H1 (cell line): ENCODE results near the gene MYO7B.

Experiments
- ASH2L ChIP-seq: fragments of 200-600, 300-600 bp; sonication (generic); IDR thresholded peaks from one replicate; pipeline ENCODE4 v1.7.1; 2017; ENCODE audit warnings: low read length
- CEBPB ChIP-seq: IDR thresholded peaks from 2 replicates; pipeline ENCODE4 v1.6.1; 2012; ENCODE audit warnings: low read depth, low read length
- CTCF ChIP-seq, 3 experiments: IDR thresholded peaks; 1 replicate in 2 of 3; 2 replicates in 1 of 3; pipeline versions ENCODE4 v1.5.1 to v1.6.1; 2011; ENCODE audit warnings: low read length in 3 of 3, mild to moderate bottlenecking in 3 of 3, inconsistent platforms in 2 of 3, low read depth in 1 of 3, moderate library complexity in 1 of 3; ENCODE audit not compliant: insufficient read depth in 1 of 3; ENCODE audit errors: control extremely low read depth in 1 of 3
- POLR2A ChIP-seq, 2 experiments: IDR thresholded peaks; 1 replicate in 1 of 2; 2 replicates in 1 of 2; pipeline ENCODE4 v1.6.1; 2011; ENCODE audit warnings: low read depth in 2 of 2, low read length in 2 of 2, mild to moderate bottlenecking in 2 of 2; ENCODE audit errors: control extremely low read depth in 1 of 2
- POU5F1 ChIP-seq: IDR thresholded peaks from 2 replicates; pipeline ENCODE4 v1.6.1; 2011; ENCODE audit warnings: low read depth, mild to moderate bottlenecking, low read length, moderate library complexity
- RAD21 ChIP-seq, 2 experiments: IDR thresholded peaks in 1 of 2; conservative IDR thresholded peaks in 1 of 2; 2 replicates each; pipeline ENCODE4 v1.6.1; 2011; ENCODE audit warnings: low read depth in 2 of 2, low read length in 2 of 2, improper control_type of control experiment in 1 of 2, inconsistent platforms in 1 of 2, mild to moderate bottlenecking in 1 of 2, moderate library complexity in 1 of 2
- TBP ChIP-seq: IDR thresholded peaks from 2 replicates; pipeline ENCODE4 v1.6.1; 2011; ENCODE audit warnings: low read depth, low read length, improper control_type of control experiment
- USF2 ChIP-seq: IDR thresholded peaks from 2 replicates; pipeline ENCODE4 v1.6.1; 2011; ENCODE audit warnings: low read length, improper control_type of control experiment

GRCh38 chr2:127580167-127581049 lies 44.9 kb downstream of the MYO7B start:
- TF ChIP-seq POLR2A (IDR thresholded peaks at IDR 0.05; ENCODE audit: control extremely low read depth in 1 of 2, low read depth in 2 of 2, low read length in 2 of 2) (no peak), ASH2L (no peak), RAD21 (IDR thresholded peaks at IDR 0.05 in 1 of 2, conservative IDR thresholded peaks at IDR 0.05 in 1 of 2; ENCODE audit: low read depth in 2 of 2, low read length in 2 of 2) (no peak), CTCF (IDR thresholded peaks at IDR 0.05; ENCODE audit: control extremely low read depth in 1 of 3, insufficient read depth in 1 of 3, low read depth in 1 of 3, low read length in 3 of 3) (no peak), USF2 (no peak), CEBPB (no peak), TBP (no peak), POU5F1 (no peak)
